SK-N-SH (cell line): ENCODE data around the gene APC.

Experiments
- ELF1 ChIP-seq: IDR thresholded peaks from 2 replicates; pipeline ENCODE4 v1.4.0; 2012
- MXI1 ChIP-seq: IDR thresholded peaks from 2 replicates; pipeline ENCODE4 v1.6.1; 2012; ENCODE audit warnings: mild to moderate bottlenecking, low read depth, low read length, improper control_type of control experiment
- PBX3 ChIP-seq: IDR thresholded peaks from 2 replicates; pipeline ENCODE4; 2012
- ZBTB33 ChIP-seq: IDR thresholded peaks from 2 replicates; pipeline ENCODE4 v1.4.0; 2012; ENCODE audit warnings: low read depth, borderline replicate concordance
- TF ChIP-seq, protein P1 (sequence below): fragments of 200-600 bp; sonication (generic); IDR thresholded peaks from 2 replicates; pipeline ENCODE4 v1.6.1; 2017; ENCODE audit warnings: antibody characterized with exemption, mild to moderate bottlenecking, moderate library complexity

GRCh38 chr5:112758676-112759075, 21.0 kb downstream of the APC start:
- TF ChIP-seq, protein P1, sequence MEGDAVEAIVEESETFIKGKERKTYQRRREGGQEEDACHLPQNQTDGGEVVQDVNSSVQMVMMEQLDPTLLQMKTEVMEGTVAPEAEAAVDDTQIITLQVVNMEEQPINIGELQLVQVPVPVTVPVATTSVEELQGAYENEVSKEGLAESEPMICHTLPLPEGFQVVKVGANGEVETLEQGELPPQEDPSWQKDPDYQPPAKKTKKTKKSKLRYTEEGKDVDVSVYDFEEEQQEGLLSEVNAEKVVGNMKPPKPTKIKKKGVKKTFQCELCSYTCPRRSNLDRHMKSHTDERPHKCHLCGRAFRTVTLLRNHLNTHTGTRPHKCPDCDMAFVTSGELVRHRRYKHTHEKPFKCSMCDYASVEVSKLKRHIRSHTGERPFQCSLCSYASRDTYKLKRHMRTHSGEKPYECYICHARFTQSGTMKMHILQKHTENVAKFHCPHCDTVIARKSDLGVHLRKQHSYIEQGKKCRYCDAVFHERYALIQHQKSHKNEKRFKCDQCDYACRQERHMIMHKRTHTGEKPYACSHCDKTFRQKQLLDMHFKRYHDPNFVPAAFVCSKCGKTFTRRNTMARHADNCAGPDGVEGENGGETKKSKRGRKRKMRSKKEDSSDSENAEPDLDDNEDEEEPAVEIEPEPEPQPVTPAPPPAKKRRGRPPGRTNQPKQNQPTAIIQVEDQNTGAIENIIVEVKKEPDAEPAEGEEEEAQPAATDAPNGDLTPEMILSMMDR = no peak
- TF ChIP-seq ELF1 (no peak), PBX3 (no peak), ZBTB33 (no peak), MXI1 (no peak)
